Peyer's patch (tissue), 4 donors: Measurements from ENCODE around the gene CSDE1.

ENCODE experiments used
- CTCF ChIP-seq, 6 experiments: fragments of 450-650 bp in 4 of 6; fragments of 200-600 bp in 2 of 6; sonication (generic) in 1 of 6; IDR thresholded peaks; one replicate each; pipeline ENCODE4 v1.5.1; 2017 to 2019; ENCODE audit warnings: antibody characterized with exemption in 6 of 6, mild to moderate bottlenecking in 3 of 6, moderate library complexity in 1 of 6
- POLR2A ChIP-seq, 2 donors: fragments of 450-650 bp; IDR thresholded peaks; one replicate each; pipeline ENCODE4 v1.5.1; 2017; ENCODE audit warnings: antibody characterized with exemption in 2 of 2, mild to moderate bottlenecking in 2 of 2, moderate library complexity in 2 of 2

DNA sequence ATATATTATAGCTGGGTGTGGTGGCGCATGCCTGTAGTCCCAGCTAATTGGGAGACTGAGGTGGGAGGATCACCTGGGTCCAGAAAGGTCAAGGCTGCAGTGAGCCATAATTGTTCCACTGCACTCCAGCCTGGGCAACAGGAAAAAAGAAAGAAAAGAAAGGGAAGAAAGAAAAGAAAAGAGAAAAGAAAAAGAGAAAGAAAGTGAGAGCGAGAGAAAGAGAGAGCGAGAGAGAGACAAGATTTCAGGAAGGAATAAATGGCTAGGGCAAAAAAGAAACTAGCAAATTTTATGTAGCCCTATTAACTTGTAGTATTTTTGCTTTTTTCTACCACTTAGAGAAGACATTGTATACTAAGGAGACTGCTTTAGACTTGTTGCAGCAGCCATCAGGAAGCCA lies 47.4 kb downstream of the CSDE1 start:
- TF ChIP-seq CTCF (IDR thresholded peaks at IDR 0.05) (no peak), POLR2A (IDR thresholded peaks at IDR 0.05) (no peak)
